HG02885 (cell line): ENCODE data around the gene ZNF48.

Experiments used
- ATAC-seq: cut with Tn5 transposase; IDR thresholded peaks from one replicate; pipeline ENCODE4 v1.9.1; 2021; ENCODE audit warnings: mild to moderate bottlenecking; ENCODE audit not compliant: unreplicated experiment, poor library complexity

Gene ZNF48

GRCh38 chr16:30357715-30358576, 37.3 kb upstream of the ZNF48 start:
- ATAC-seq, result no peak

DNA sequence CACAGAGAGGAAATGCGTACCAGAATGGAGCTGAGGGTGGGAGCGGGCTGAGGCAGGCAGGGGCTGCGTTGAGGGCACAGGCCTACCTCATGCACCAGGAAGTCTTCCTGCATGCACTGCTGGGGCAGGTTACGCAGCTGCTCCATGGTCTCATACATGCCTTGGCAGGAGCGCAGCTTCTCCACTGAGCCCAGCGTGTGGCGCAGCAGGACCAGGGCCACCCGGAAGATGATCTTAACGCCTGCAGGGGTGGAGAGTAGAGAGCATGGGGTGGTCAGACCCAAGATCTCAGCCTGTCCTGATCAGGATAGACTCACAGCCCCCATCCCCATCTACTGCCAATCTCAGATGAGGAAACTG, 36.7 kb upstream of the ZNF48 start:
- ATAC-seq, result no peak

- ATAC-seq, result no peak
Observed at GRCh38 chr16:30358990-30359870, 36.0 kb upstream of the ZNF48 start.

GRCh38 chr16:30359871-30360170, 35.4 kb upstream of the ZNF48 start:
- no peak for ATAC-seq

DNA sequence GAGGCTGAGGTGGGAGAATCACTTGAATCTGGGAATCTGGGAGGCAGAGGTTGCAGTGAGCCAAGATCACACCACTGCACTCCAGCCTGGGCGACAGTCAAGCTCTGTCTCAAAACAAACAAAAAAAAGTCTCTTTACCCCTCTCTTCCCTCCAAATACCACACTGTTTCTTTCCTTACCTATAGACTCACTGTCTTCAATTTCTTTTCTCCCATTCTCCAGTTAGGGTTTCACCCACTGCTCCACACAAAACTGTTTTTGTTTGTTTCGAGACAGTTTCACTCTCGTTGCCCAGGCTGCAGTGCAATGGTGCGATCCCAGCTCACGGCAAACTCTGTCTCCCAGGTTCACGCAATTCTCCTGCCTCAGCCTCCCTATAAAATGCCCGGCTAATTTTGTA, 34.0 kb upstream of the ZNF48 start:
- no peak for ATAC-seq

DNA sequence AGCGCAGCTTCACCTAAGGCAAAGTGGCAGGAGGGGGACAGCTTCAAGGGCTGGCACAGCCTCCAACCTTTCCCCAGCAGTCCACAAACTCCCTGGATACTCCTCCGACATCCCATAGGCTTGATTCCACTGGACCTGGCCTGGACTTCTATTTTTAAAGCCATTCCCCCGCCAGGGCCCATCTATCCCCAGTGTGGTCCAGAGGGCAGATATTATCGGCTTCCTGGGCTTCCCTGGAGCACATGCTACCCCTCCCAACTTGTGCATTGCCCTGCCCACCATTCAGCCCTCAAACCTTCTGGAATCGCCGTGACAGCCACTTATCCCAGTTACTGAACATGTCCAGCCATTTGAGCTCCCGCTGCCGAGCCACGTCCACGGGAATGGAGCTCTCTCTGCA, 30.0 kb upstream of the ZNF48 start:
- no peak for ATAC-seq

DNA sequence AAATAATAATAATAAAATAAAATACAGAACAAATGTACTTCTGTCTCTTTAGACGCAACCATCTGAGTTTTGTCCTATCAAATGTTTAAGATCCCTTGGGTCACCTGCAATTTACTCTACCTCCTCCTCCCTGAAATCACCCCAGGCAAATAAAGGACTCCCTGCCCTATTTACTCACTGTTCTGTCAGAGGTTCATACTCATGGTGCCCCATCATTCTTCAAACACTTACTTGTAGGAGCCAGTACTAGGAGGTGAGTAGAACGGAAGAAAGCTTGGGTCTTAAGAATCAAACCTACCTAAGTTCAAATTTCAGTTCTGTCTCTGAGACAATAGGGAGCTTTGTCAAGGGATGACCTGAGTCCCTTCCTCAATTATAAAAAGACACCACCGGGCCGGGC, 28.7 kb upstream of the ZNF48 start:
- no peak for ATAC-seq

DNA sequence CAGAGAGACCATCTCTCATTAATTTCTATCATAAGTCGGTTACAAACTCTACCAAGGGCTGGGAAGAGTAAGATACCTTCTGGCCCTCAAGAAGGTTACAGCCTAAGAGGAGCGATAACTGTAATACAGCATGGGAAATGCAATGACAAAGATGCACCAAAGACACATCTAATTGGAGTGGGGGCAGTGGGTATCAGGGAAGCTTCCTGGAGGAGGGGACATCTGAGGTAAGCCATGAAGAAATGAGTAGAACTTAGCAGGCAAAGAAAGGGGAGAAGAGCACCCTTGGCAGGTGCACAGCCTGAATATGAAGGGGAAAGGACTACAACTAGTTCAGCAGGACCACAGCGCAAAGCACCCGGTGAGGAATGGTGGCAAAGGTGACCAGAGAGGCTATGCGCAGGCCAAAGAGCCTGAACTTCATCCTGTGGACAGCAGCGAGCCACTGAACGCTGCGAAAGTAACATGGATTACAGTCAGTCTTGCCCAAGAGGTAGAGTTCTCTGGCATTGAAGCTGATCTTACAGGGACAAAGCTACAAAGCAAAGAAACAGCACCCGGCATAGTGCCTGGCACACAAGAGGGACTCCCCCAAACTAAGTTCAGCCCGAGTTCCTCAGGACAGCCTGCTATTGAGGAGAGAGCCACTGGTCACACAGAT, 27.7 kb upstream of the ZNF48 start:
- no peak for ATAC-seq

DNA sequence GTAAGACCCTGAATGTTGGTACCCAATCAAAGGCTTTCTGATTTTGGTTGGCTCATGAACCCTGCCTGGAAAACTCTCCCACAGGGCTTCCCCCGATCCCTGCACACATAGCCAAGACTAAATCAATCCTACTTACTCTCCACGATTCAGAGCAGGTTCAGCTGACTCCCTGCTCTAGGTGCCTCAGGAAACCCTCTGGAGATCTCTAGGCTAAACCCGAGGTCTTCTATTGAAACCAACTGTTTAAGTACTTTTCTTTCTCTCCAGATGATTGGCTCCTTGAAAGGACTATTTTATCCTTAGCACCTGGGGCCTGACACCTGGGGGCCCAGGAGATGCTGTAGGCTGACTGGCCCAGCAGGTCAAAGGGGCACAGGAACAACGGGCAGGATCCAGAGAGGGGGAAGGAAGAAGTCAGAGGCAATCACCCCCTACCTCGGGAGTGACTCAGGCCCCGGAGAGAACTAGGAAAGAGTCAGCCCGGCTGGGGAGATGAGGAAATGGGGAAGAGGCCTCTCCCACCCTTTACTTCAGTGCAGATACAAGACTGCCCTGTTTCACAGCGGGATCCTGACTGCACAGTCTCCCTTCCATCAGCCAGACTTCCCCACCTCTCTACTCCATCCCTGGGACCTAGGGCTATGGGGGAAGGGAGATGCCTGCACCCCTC, 27.0 kb upstream of the ZNF48 start:
- ATAC-seq, result no peak

- ATAC-seq, result no peak
Observed at GRCh38 chr16:30368792-30369090, 26.5 kb upstream of the ZNF48 start.

GRCh38 chr16:30369091-30369937, 25.9 kb upstream of the ZNF48 start:
- ATAC-seq, result no peak

DNA sequence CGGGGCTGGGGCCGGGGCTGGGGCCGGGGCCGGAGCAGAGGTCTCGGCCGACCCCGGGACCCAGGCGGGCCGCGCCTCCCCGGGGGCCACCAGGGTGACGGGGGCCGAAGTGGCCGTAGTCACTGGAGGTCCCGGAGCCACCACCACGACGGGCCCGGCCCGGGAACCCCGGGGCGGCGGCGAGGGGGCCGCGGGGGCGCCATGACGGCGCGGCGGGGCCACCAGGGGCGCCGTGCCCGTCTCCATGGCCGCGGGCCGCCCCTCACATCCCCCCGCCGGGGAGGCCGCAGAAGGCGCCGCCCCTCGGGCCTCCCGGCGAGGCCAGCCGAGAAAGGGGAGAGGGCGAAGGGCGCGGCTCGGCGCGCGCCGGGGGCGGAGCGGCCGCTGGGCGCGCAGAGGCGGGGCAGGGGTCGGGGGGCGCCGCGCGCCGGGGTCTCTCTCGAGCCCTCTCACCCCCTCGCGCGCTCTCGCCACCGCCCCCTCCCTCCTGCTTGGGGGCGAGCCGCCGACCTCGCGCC, 25.2 kb upstream of the ZNF48 start:
- ATAC-seq, result no peak

DNA sequence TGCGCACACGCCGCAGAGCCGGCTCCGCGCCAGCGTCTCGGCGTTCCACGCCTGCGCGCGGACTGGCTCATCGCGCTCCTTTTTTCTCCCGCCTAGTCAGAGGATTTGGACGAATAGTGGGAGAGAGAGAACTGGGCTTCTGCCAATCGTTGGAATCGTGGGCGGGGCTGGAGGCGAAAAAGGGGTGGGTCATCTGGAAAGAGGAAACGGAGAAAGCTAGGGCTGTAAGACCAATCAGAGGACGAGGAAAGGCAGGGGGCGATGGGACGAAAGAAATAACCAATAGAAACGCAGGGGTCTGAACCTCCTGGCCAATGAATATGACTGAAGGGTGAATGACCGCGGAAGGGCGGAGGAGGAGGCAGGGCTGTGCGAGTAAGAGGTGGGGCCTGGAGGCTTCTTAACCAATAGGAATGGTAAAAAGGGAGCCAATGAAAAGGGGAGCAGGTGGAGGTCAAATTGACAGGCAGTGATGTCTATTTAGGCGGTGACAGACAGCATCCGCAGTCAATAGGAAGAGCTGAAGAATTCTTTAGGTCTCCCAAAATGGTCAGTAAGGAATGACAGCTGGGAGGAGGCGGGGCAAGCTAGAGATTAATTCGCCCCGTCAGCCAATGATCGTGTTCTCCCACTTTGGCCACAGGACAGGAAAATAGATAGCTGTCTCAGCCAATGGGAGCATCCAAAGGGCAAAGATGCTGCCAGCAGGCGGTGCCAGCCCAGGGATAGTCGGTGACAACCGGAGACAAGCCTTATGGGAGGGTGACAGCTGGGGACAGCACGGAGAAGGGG, 24.6 kb upstream of the ZNF48 start, which contains the start of gene TBC1D10B:
Gene TBC1D10B, minus strand, starts transcription at position 39 of the 792 bp plus-strand sequence. CDS start 311 bp downstream, outside the sequence.
- peak; percentile 84 for ATAC-seq

DNA sequence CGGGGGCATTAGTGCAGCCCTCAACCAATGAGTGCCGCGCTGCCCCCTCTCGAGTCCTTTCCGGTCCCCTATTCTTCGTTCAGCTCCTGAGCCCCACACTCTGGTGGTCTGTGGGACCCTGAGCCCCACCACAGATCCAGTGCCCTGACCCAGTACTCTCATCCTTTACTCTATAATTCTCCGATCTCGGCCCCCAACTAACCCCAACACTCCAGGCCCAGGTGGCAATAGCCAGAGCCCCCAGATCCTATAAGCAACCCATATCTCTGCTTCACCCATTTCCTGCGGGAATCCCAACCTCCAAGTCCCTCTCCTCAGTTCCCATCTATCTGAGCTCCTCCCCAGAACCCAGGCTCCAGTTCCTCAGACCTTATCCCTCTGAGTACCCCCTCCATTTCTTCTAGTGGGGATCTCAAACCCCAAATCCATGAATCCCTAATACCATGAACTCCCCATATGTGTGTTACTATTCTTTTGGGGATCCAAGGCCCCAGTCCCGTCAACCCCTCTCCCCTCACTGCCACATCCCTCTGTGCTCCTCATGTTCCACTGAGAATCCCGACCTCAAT, 23.9 kb upstream of the ZNF48 start:
- ATAC-seq, result no peak

- no peak for ATAC-seq
Observed at GRCh38 chr16:30372038-30372712, 23.0 kb upstream of the ZNF48 start.

DNA sequence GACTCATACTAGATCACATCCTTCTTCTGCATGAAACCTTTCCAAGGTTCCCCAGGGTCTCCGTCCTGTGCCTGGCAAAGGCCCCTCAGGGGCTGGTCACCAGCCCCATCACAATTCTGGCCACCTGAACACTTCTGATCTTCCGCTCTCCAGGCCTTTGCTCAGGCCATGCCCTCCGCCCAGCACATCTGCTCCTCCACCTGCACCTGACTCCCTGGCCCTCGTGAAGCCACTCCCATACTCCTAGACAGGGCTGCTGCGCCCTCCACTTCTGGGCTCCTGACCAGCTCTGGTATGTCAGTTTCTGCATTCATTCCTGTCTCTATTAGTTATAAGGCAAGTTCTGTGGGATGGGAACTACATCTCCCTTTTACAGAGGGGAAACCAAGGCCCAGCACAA, 22.5 kb upstream of the ZNF48 start:
- no peak for ATAC-seq

DNA sequence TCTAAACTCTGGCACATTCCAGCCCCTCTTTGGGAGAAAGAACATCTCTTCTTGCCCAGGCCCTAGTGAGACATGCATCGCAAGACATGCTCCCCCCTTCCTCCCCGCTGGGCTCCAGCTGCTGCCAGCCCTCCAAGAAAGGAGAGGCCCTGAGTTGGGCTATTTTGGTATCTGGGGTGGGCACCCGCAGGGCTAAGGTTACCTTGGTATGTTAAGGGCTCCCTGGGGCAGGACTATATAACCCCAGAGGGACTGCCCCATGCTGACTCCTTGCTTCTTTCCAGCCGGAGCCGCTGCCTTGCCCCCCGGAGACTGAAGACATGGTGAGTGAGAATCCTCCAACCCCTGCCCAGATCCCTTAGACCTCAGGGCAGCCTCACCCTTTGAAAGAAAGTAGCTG, 20.7 kb upstream of the ZNF48 start, which contains the start of gene MYL11:
Gene MYL11, plus strand, starts transcription at position 265 of the 400 bp plus-strand sequence. Its CDS starts 56 bp downstream, at position 321.
- no peak for ATAC-seq

- ATAC-seq, result no peak
Observed at GRCh38 chr16:30375864-30376263, 19.4 kb upstream of the ZNF48 start.
